Measurements from ENCODE around the gene EXOC6B. TPM values are rescaled to one million over a fixed set of nuclear protein-coding genes. Genes with fewer than 3 reads are reported as not detected.

Gene EXOC6B
- total and polyA plus RNA-seq, 2 of the 8 experiments (the other 6 are each of a cell fraction or from before 2014, with no cell fraction given), result 13.5 to 33.0 TPM

DNA sequence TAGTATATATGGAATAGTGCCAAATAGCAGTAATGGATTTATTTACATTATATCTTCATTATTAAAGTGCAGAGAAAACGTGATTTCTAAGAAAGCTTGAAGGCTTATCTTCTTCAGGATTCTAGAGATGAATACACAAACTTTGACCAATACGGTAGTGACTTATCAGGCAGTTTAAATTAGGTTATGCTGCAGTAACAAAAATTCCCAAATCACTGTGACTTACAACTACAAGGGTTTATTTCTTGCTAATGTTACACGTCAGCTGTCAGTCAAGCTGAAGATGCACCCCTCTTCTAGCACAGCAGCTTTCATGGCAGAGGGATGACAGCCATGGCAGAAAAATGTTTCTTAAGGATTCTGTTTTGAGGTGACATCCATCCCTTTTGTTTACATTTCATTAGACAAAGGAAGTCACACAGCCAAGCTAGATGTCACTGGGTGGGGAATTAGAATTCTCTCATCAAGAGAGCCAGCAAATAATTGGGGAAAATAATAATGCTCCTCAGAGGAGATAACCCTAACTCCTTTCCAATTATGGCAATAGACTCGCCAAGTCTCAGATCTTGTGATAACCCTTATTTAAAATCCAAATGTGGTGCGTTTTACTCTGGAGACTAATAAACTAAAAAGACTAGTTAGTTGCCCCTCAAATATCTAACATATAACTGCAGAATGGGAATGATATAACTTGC, 409.9 kb downstream of the EXOC6B start:
- CTCF ChIA-PET (ENCODE audit: partially characterized antibody), result no interaction called here
- POLR2A ChIA-PET (ENCODE audit: partially characterized antibody), result no interaction called here

More for the DNA sequence above, 409.9 kb downstream of the EXOC6B start:
- Histone ChIP-seq H3K14ac (ENCODE audit: insufficient read length) (no peak overlapping the region), H3K4me3 (ENCODE audit: extremely low read depth in 1 of 4, insufficient read depth in 2 of 4, low read depth in 3 of 4, low read length in 4 of 4) (no peak overlapping the region), H3K36me3 (ENCODE audit: control insufficient read depth in 2 of 4, insufficient read depth in 4 of 4, low read length in 3 of 4) (no peaks in the 10 kb centered on the region), H4K8ac (ENCODE audit: extremely low read depth, insufficient read depth, low read length) (no peak overlapping the region), H4K5ac (ENCODE audit: insufficient read length, low read depth, low read length) (no peak overlapping the region), H2AK5ac (ENCODE audit: low read depth, low read length) (no peak overlapping the region), H3K56ac (replicated peaks; ENCODE audit: insufficient read length, low read depth, low read length) (no peak overlapping the region), H2BK120ac (replicated peaks; ENCODE audit: low read depth, low read length) (no peak overlapping the region), H3K4me1 (replicated peaks in 1 of 4; ENCODE audit: control insufficient read depth in 3 of 4, insufficient read depth in 4 of 4, low read length in 3 of 4) (no peaks in the 10 kb centered on the region), H2BK15ac (ENCODE audit: low read length) (no peak overlapping the region), H3K23ac (ENCODE audit: insufficient read length) (no peak overlapping the region), H3K23me2 (ENCODE audit: low read depth, low read length) (no peaks in the 10 kb centered on the region), H2BK5ac (ENCODE audit: low read depth, low read length) (no peak overlapping the region), H3K4me2 (ENCODE audit: insufficient read depth in 1 of 2, low read depth in 2 of 2, low read length in 2 of 2) (no peak overlapping the region), H3K27ac (ENCODE audit: low read depth, low read length) (no peak overlapping the region), H2BK20ac (ENCODE audit: low read length) (no peak overlapping the region), H3K18ac (ENCODE audit: extremely low read depth, low read length) (no peak overlapping the region), H3K79me1 (ENCODE audit: low read depth, low read length) (no peaks in the 10 kb centered on the region), H2BK12ac (ENCODE audit: low read depth, low read length) (no peak overlapping the region), H3K4ac (replicated peaks; ENCODE audit: insufficient read length, low read depth, low read length) (no peak overlapping the region), H3K9me3 (ENCODE audit: insufficient read depth in 2 of 2, low read depth in 1 of 2, low read length in 1 of 2) (no peaks in the 10 kb centered on the region), H3K79me2 (ENCODE audit: control insufficient read depth in 1 of 2, insufficient read depth in 2 of 2, low read length in 2 of 2) (no peaks in the 10 kb centered on the region), H4K20me1 (replicated peaks in 1 of 2; ENCODE audit: control insufficient read depth in 1 of 2, insufficient read depth in 2 of 2, low read length in 2 of 2) (no peaks in the 10 kb centered on the region), H3K9ac (replicated peaks in 1 of 4; ENCODE audit: extremely low read depth in 1 of 4, low read depth in 3 of 4, low read length in 3 of 4) (no peak overlapping the region), H4K91ac (replicated peaks; ENCODE audit: insufficient read length, low read length) (no peak overlapping the region), H2AFZ (ENCODE audit: low read length) (no peak overlapping the region), H3K27me3 (replicated peaks in 1 of 4; ENCODE audit: control insufficient read depth in 3 of 4, extremely low read depth in 1 of 4, insufficient read depth in 3 of 4, low read length in 3 of 4) (no peaks in the 10 kb centered on the region)
- FAIRE-seq (no peak), DNase-seq (ENCODE audit: low read depth in 1 of 2, low spot score in 2 of 2) (no peak)
- 89% methylated on average over 5 of the region's 5 CpGs; no CpG with 5 or more reads in 1 of the 2 experiments for WGBS, 2 experiments (ENCODE audit: extremely low coverage in 1 of 2, insufficient coverage in 1 of 2, insufficient read length in 1 of 2, insufficient replicate concordance in 2 of 2, low coverage in 1 of 2, low lambda C conversion rate in 2 of 2, missing lambda C conversion rate in 1 of 2)
- TF ChIP-seq SP4 (IDR thresholded peaks at IDR 0.05; ENCODE audit: low read length), result no peak
